ENCODE results near the gene LITAFD.
"Not testable (repeated sequence)": the region's sequence is repeated elsewhere in the genome, so short reads cannot be mapped to it uniquely, and the experiment has no call there.

LITAFD gene

GRCh38 chr16:8882041-8882617 lies at the start of gene LITAFD:
LITAFD (plus strand) TSS chr16:8882351; CDS start chr16:8884356, 2,005 bp downstream.
- in situ Hi-C loops (cut with MboI; ENCODE audit: low pct_unique_long_range_greater_than_20kb, low sequenced_read_pairs), result loop anchor here (25.0 kb wide), 1 partner anchor 220 kb away; the partner anchor contains the start of gene ABAT
- no peak for DNase-seq

GRCh38 chr16:8832717-8833105 lies 49.4 kb upstream of the LITAFD start:
- DNase-seq, result no peak
- in situ Hi-C loops (cut with MboI; ENCODE audit: low pct_unique_long_range_greater_than_20kb, low sequenced_read_pairs), result no loop called here

- in situ Hi-C loops (cut with MboI; ENCODE audit: low pct_unique_long_range_greater_than_20kb, low sequenced_read_pairs); DNase-seq: not testable (repeated sequence)
These were observed 45.4 kb upstream of the LITAFD start for GRCh38 chr16:8836797-8837196.

- in situ Hi-C loops (cut with MboI; ENCODE audit: low pct_unique_long_range_greater_than_20kb, low sequenced_read_pairs); DNase-seq: not testable (repeated sequence)
These were observed 44.6 kb upstream of the LITAFD start for GRCh38 chr16:8837594-8837993.

- in situ Hi-C loops (cut with MboI; ENCODE audit: low pct_unique_long_range_greater_than_20kb, low sequenced_read_pairs); DNase-seq: not testable (repeated sequence)
These were observed 40.1 kb upstream of the LITAFD start for GRCh38 chr16:8842016-8842415.

GRCh38 chr16:8843296-8843695 lies 38.9 kb upstream of the LITAFD start:
- in situ Hi-C loops (cut with MboI; ENCODE audit: low pct_unique_long_range_greater_than_20kb, low sequenced_read_pairs); DNase-seq: not testable (repeated sequence)

- no peak for DNase-seq
- in situ Hi-C loops (cut with MboI; ENCODE audit: low pct_unique_long_range_greater_than_20kb, low sequenced_read_pairs), result no loop called here
These were observed 36.4 kb upstream of the LITAFD start for GRCh38 chr16:8845699-8846298.

- DNase-seq, result no peak
- in situ Hi-C loops (cut with MboI; ENCODE audit: low pct_unique_long_range_greater_than_20kb, low sequenced_read_pairs), result no loop called here
These were observed 35.7 kb upstream of the LITAFD start for GRCh38 chr16:8846401-8846932.

- DNase-seq, result no peak
- in situ Hi-C loops (cut with MboI; ENCODE audit: low pct_unique_long_range_greater_than_20kb, low sequenced_read_pairs), result no loop called here
These were observed 35.0 kb upstream of the LITAFD start for GRCh38 chr16:8847145-8847544.

- DNase-seq, result no peak
- in situ Hi-C loops (cut with MboI; ENCODE audit: low pct_unique_long_range_greater_than_20kb, low sequenced_read_pairs), result no loop called here
These were observed 34.5 kb upstream of the LITAFD start for GRCh38 chr16:8847623-8848022.

GRCh38 chr16:8848231-8848938 lies 33.8 kb upstream of the LITAFD start:
- no peak for DNase-seq
- in situ Hi-C loops (cut with MboI; ENCODE audit: low pct_unique_long_range_greater_than_20kb, low sequenced_read_pairs), result no loop called here

GRCh38 chr16:8848939-8849391 lies 33.2 kb upstream of the LITAFD start:
- DNase-seq, result no peak
- in situ Hi-C loops (cut with MboI; ENCODE audit: low pct_unique_long_range_greater_than_20kb, low sequenced_read_pairs), result no loop called here

- no peak for DNase-seq
- in situ Hi-C loops (cut with MboI; ENCODE audit: low pct_unique_long_range_greater_than_20kb, low sequenced_read_pairs), result no loop called here
These were observed 32.6 kb upstream of the LITAFD start for GRCh38 chr16:8849411-8850011.

- in situ Hi-C loops (cut with MboI; ENCODE audit: low pct_unique_long_range_greater_than_20kb, low sequenced_read_pairs), result no loop called here
- peak; percentile 85 for DNase-seq
These were observed 31.8 kb upstream of the LITAFD start for GRCh38 chr16:8850279-8850885.

GRCh38 chr16:8851761-8852403 lies 30.3 kb upstream of the LITAFD start:
- in situ Hi-C loops (cut with MboI; ENCODE audit: low pct_unique_long_range_greater_than_20kb, low sequenced_read_pairs), result no loop called here
- DNase-seq, result no peak

GRCh38 chr16:8852534-8852933 lies 29.6 kb upstream of the LITAFD start:
- in situ Hi-C loops (cut with MboI; ENCODE audit: low pct_unique_long_range_greater_than_20kb, low sequenced_read_pairs), result no loop called here
- no peak for DNase-seq

GRCh38 chr16:8853150-8853549 lies 29.0 kb upstream of the LITAFD start:
- DNase-seq, result no peak
- in situ Hi-C loops (cut with MboI; ENCODE audit: low pct_unique_long_range_greater_than_20kb, low sequenced_read_pairs), result no loop called here

- in situ Hi-C loops (cut with MboI; ENCODE audit: low pct_unique_long_range_greater_than_20kb, low sequenced_read_pairs), result no loop called here
- no peak for DNase-seq
These were observed 28.5 kb upstream of the LITAFD start for GRCh38 chr16:8853611-8854010.

Measured in KBM-7 (cell line).